GM12864 (cell line): ENCODE data around the gene SCYL2.
"Not testable (repeated sequence)": the region's sequence is repeated elsewhere in the genome, so short reads cannot be mapped to it uniquely, and the experiment has no call there.

Experiments used
- DNase-seq: peaks from one replicate; pipeline ENCODE4 v3.0.0-alpha.2; 2011; ENCODE audit warnings: low read depth
- H3K4me3 ChIP-seq: 2 replicates; pipeline ENCODE4 v1.5.1; 2011; ENCODE audit warnings: mild to moderate bottlenecking, low read depth, low read length, control low read depth
- TF ChIP-seq, protein P1 (sequence below): IDR thresholded peaks from 2 replicates; pipeline ENCODE4 v1.5.1; 2011; ENCODE audit warnings: low read depth, mild to moderate bottlenecking, moderate library complexity, low read length, control low read depth, inconsistent platforms; ENCODE audit errors: missing control alignments

Gene SCYL2, protein sequence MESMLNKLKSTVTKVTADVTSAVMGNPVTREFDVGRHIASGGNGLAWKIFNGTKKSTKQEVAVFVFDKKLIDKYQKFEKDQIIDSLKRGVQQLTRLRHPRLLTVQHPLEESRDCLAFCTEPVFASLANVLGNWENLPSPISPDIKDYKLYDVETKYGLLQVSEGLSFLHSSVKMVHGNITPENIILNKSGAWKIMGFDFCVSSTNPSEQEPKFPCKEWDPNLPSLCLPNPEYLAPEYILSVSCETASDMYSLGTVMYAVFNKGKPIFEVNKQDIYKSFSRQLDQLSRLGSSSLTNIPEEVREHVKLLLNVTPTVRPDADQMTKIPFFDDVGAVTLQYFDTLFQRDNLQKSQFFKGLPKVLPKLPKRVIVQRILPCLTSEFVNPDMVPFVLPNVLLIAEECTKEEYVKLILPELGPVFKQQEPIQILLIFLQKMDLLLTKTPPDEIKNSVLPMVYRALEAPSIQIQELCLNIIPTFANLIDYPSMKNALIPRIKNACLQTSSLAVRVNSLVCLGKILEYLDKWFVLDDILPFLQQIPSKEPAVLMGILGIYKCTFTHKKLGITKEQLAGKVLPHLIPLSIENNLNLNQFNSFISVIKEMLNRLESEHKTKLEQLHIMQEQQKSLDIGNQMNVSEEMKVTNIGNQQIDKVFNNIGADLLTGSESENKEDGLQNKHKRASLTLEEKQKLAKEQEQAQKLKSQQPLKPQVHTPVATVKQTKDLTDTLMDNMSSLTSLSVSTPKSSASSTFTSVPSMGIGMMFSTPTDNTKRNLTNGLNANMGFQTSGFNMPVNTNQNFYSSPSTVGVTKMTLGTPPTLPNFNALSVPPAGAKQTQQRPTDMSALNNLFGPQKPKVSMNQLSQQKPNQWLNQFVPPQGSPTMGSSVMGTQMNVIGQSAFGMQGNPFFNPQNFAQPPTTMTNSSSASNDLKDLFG

DNA sequence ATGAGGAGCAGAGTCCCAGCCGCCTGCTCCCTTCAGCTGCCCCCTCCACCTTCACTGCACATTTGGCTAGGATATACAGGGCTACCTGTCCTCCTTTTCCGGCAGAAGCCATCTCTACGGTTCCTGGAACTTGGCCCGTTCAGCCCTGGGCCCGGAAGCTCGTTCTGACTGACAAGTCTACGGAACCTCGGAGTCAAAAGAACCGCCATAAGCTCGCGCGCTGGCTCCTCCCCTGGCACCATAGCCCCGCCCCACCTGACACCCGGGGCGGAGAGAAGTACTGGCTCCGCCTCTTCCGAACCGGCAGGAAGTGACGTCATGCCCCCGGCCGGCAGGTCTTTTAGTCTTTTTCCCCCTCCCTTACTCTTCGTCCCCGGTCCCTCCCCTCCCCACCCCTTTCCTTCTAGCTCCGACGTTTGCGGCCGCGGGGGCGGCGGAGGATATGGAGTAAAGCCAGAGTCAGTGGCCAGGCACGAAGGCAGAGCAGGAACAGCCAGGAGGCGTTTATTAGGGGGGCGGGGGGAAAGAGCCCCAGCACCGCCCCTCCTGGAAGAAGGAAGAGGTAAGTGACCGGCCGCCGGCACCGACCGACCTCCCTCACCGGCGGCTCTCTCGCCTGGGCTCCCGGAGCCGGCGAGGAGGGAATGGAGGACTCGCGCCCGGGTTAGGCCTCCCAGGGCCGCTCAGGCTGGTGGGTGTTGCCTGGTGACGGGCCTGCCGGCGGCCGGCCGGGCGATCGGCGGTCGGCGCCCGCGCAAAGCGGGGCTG, at the start of gene SCYL2, which contains the start of gene DEPDC4:
Gene SCYL2, plus strand, starts transcription at position 343 of the 768 bp plus-strand sequence. CDS start 15,794 bp downstream, outside the sequence.
Gene DEPDC4, minus strand, starts transcription at position 245 of the 768 bp plus-strand sequence. Its CDS starts 3 bp downstream, at position 242.
- peak; percentile 71 for DNase-seq
- TF ChIP-seq, protein P1, sequence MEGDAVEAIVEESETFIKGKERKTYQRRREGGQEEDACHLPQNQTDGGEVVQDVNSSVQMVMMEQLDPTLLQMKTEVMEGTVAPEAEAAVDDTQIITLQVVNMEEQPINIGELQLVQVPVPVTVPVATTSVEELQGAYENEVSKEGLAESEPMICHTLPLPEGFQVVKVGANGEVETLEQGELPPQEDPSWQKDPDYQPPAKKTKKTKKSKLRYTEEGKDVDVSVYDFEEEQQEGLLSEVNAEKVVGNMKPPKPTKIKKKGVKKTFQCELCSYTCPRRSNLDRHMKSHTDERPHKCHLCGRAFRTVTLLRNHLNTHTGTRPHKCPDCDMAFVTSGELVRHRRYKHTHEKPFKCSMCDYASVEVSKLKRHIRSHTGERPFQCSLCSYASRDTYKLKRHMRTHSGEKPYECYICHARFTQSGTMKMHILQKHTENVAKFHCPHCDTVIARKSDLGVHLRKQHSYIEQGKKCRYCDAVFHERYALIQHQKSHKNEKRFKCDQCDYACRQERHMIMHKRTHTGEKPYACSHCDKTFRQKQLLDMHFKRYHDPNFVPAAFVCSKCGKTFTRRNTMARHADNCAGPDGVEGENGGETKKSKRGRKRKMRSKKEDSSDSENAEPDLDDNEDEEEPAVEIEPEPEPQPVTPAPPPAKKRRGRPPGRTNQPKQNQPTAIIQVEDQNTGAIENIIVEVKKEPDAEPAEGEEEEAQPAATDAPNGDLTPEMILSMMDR: no peak
- peak within 1 kb of the TSS; percentile 100 for H3K4me3 ChIP-seq

DNA sequence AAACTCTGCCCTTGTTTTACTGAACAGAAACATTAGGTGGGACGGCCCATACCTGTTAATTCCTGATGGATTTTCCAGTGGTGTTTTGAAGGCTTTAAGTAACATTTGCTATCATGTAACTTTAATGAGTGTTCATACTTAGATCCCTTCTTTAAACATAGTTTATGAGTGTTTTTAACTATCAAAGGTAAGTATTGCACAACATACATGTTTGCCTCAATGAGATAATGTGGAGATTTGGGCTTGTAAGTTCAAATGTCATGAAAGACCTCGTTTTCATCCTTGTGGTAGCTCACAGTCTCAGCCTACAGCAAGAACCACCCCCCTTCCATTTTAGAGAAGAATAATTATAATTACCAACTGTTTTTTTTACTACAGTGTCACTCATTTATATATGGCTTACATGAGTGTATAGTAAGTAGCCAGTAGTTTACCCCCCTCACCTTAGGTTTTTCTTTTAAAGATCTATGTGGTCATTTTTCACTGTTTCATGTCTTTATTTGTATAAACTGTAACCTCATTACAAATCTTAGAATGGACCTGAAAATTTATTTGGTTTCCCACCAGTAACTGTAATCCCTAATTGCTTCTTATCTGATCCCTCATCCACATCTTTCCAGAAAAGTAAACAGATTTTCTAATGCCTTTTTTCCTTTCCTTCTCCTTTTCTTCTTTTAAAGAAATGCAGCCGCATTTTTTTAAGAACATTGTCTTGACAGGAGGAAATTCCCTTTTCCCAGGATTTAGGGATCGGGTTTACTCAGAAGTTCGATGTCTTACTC, 47.5 kb upstream of the SCYL2 start:
- TF ChIP-seq, protein P1: no peak
- H3K4me3 ChIP-seq: no peak overlapping the region
- no peak for DNase-seq

DNA sequence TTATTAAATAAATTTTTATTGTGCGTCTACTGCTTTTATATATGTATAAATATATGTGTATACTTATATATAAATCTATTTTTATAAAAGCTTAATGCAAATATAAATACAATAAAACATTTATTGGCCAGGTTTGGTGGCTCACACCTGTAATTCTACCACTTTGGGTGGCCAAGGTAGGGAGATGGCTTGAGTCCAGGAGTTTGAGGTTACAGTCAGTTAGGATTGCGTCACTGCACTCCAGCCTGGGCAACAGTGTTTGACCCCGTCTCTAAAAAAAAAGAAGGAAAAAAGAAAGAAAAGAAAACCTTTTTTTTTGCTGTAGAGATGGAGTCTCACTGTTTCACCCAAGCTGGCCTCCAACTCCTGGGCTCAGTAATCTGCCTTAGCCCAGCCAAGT, 45.5 kb upstream of the SCYL2 start:
- DNase-seq: no peak
- no peak overlapping the region for H3K4me3 ChIP-seq
- TF ChIP-seq, protein P1: no peak

DNA sequence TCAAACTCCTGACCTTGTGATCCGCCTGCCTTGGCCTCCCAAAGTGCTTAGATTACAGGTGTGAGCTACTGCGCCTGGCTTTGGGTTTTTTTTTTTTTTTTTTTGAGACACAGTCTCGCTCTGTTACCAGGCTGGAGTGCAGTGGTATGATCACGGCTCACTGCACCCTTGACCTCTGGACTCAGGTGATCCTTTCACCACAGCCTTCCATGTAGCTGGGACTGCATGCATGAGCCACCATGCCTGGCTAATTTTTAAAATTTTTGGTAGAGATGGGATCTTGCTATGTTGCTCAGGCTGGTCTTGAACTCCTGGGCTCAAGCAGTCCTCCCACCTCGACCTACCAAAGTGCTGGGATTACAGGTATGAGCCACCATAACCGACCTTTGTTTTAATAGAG, 44.8 kb upstream of the SCYL2 start:
- DNase-seq, H3K4me3 ChIP-seq: not testable (repeated sequence)

DNA sequence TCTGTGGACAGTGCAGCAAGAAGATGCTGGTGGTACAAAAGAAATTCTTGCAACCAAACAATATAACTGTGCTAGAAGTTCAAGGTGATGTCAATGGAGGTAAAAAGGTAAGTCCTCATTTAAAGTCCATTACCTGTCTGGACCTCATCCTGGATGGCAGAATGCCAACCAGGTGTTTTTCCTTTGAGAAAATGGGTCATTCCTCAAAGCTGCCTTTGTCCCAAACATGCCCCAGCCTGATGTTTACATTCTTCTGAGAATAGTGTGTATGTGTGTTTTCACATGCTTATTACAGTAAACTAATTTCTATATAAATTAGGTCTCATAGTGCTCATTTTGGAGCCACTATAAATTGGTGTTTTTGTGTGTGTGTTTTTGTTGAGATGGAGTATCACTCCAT, 41.5 kb upstream of the SCYL2 start:
- no peak overlapping the region for H3K4me3 ChIP-seq
- TF ChIP-seq, protein P1: no peak
- no peak for DNase-seq

DNA sequence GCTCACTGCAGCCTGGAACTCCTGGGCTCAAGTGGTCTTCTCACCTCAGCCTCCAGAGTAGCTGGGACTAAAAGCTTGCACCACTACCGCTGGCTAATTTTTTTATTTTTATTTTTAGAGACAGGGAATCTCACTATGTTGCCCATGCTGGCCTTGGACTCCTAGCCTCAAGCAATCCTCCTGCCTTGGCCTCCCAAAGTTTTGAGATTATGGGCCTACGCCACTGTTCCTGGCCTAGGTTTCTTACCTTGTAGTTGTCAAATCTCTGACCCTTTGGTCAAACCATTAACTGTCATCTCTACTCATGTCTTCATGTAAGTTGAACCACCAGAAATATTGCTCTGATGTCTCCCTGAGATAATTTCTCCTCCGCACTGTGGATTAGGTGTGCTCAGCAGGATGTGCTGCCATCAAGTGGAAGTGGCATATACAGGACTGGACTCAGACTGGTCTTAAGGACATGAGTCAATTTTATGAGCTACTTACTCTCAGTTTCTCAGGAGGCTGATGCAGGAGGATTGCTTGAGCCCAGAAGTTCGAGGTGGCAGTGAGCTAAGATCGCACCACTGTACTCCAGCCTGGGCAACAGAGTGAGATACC, 37.8 kb upstream of the SCYL2 start:
- TF ChIP-seq, protein P1: no peak
- no peak for DNase-seq
- H3K4me3 ChIP-seq: no peak overlapping the region
